A549 (cell line): Measurements from ENCODE around the gene MYBPC2. TPM values are rescaled to one million over a fixed set of nuclear protein-coding genes. Genes with fewer than 3 reads are reported as not detected.

Source experiments
- ATAC-seq, 2 experiments: fragments of 200-7000 bp in 1 of 2; fragments of >200 bp in 1 of 2; cut with Nextera tagmentation in 1 of 2; cut with Tn5 transposase in 1 of 2; 3 replicates each; pipeline versions ENCODE4 v1.8.0 to v1.9.1; 2018 to 2020; ENCODE audit warnings: mild to moderate bottlenecking in 1 of 2, moderate library complexity in 1 of 2
- CTCF ChIA-PET: fragments of 300-600 bp; sonication (Branson Sonifier 250); formaldehyde crosslinking; extraction: SDS; loops from one replicate; lab custom pipeline; 2021; ENCODE audit warnings: antibody characterized with exemption, inconsistent platforms; lab: Yijun Ruan, JAX
- POLR2A ChIA-PET: fragments of 350-600 bp; formaldehyde crosslinking; extraction: SDS; loops from one replicate; lab custom pipeline; 2021; ENCODE audit warnings: antibody characterized with exemption, inconsistent platforms; lab: Yijun Ruan, JAX
- DNase-seq, 2 experiments: peaks; one replicate each; pipeline versions ENCODE4 v3.0.0 to v3.0.0-alpha.2; 2011 to 2016; ENCODE audit warnings: low read depth in 1 of 2, low spot score in 1 of 2
- FAIRE-seq: peaks from 2 replicates; lab custom pipeline; 2011; peaks lifted over from hg19 to GRCh38; lab: Jason Lieb, UNC
- H3K27ac ChIP-seq, 2 experiments: fragments of >200 bp; sonication (Bioruptor Twin); formaldehyde crosslinking; 3 replicates each; pipeline ENCODE4 v1.5.1; 2016 to 2017
- H3K4me1 ChIP-seq: fragments of >200 bp; sonication (Bioruptor Twin); formaldehyde crosslinking; 3 replicates; pipeline ENCODE4 v1.6.1; 2016
- H3K4me2 ChIP-seq: fragments of >200 bp; sonication (Bioruptor Twin); formaldehyde crosslinking; 3 replicates; pipeline ENCODE4 v1.6.1; 2016
- H3K4me3 ChIP-seq: fragments of >200 bp; sonication (Bioruptor Twin); formaldehyde crosslinking; 3 replicates; pipeline ENCODE4 v1.5.1; 2016
- H3K9me3 ChIP-seq: fragments of >200 bp; sonication (Bioruptor Twin); formaldehyde crosslinking; 3 replicates; pipeline ENCODE4 v1.6.1; 2016
- BCL3 ChIP-seq: fragments of >200 bp; sonication (Bioruptor Twin); formaldehyde crosslinking; IDR thresholded peaks from 3 replicates; pipeline ENCODE4 v1.6.1; 2016
- CBX2 ChIP-seq: fragments of 200-600 bp; sonication (generic); IDR thresholded peaks from 2 replicates; pipeline ENCODE4 v1.6.1; 2016; ENCODE audit warnings: low read depth, mild to moderate bottlenecking, borderline replicate concordance
- CBX8 ChIP-seq: fragments of 200-600 bp; sonication (generic); IDR thresholded peaks from 2 replicates; pipeline ENCODE4 v1.6.1; 2016
- CHD2 ChIP-seq: fragments of 150-350 bp; IDR thresholded peaks from 2 replicates; pipeline ENCODE4 v1.6.1; 2014; ENCODE audit warnings: low read length; ENCODE audit not compliant: partially characterized antibody
- CHD4 ChIP-seq: fragments of 200-600 bp; sonication (generic); IDR thresholded peaks from 2 replicates; pipeline ENCODE4 v1.6.1; 2016; ENCODE audit warnings: antibody characterized with exemption, mild to moderate bottlenecking, borderline replicate concordance
- CTCF ChIP-seq: fragments of >200 bp; sonication (Bioruptor Twin); formaldehyde crosslinking; IDR thresholded peaks from 3 replicates; pipeline ENCODE4 v1.5.1; 2016
- E2F6 ChIP-seq: IDR thresholded peaks from 2 replicates; pipeline ENCODE4 v1.6.1; 2012; ENCODE audit warnings: low read depth, borderline replicate concordance
- ESRRA ChIP-seq: fragments of 150-350 bp; IDR thresholded peaks from 2 replicates; pipeline ENCODE4 v1.6.1; 2014; ENCODE audit warnings: mild to moderate bottlenecking, low read length, borderline replicate concordance
- GATA3 ChIP-seq: IDR thresholded peaks from 2 replicates; pipeline ENCODE4 v1.6.1; 2012; ENCODE audit warnings: borderline replicate concordance
- HDAC2 ChIP-seq: fragments of 200-600 bp; sonication (generic); IDR thresholded peaks from 2 replicates; pipeline ENCODE4 v1.6.1; 2016
- MAZ ChIP-seq: fragments of 150-350 bp; IDR thresholded peaks from 2 replicates; pipeline ENCODE4 v1.6.1; 2014; ENCODE audit warnings: antibody characterized with exemption, low read depth, low read length, borderline replicate concordance
- NFE2L2 ChIP-seq: fragments of 150-350 bp; conservative IDR thresholded peaks from 2 replicates; pipeline ENCODE4 v1.6.1; 2014; ENCODE audit warnings: low read length
- PBX3 ChIP-seq: IDR thresholded peaks from 2 replicates; pipeline ENCODE4 v1.6.1; 2012
- RAD21 ChIP-seq, 2 experiments: fragments of >200 bp in 1 of 2; sonication (Bioruptor Twin) in 1 of 2; formaldehyde crosslinking in 1 of 2; IDR thresholded peaks in 1 of 2; conservative IDR thresholded peaks in 1 of 2; 2 replicates in 1 of 2; 3 replicates in 1 of 2; pipeline ENCODE4 v1.6.1; 2012 to 2018; ENCODE audit warnings: inconsistent platforms in 1 of 2
- ZNF302 ChIP-seq: fragments of 250-450 bp; sonication (Bioruptor Pico); IDR thresholded peaks from 2 replicates; pipeline ENCODE4 v1.9.0; 2021; ENCODE audit warnings: inconsistent platforms, mild to moderate bottlenecking, moderate library complexity
- WGBS: methylation state at CpG from one replicate; pipeline ENCODE4 v1.1.6; 2017; ENCODE audit errors: missing lambda C conversion rate; 5-methylcytosine and 5-hydroxymethylcytosine counted together
- polyA plus RNA-seq, 4 experiments: library from polyadenylated mRNA; depleted of rRNA in 3 of 4; stranded (reverse); fragments of >200 nt; fragmentation: RNase III in 1 of 4; extraction: RNeasy Plus Mini Kit Qiagen cat#74134 plus additional on column Dnase treatment in 1 of 4; gene quantifications; 2 replicates in 3 of 4; 3 replicates in 1 of 4; pipeline ENCODE4 v1.2.3, GENCODE V29; 2011 to 2017

MYBPC2 gene
- polyA plus RNA-seq, 2 of the 4 experiments (the other 2 are of a cell fraction): 0.10 TPM; not detected in 1

GRCh38 chr19:50486823-50487515 is 54.3 kb downstream of the MYBPC2 start:
- TF ChIP-seq BCL3 (no peak), CTCF (peak; percentile 50), E2F6 (no peak), CHD4 (no peak), RAD21 (conservative IDR thresholded peaks at IDR 0.05 in 1 of 2, IDR thresholded peaks at IDR 0.05 in 1 of 2) (peak in 1 of 2 experiments; percentile 43; a peak in 2 of 5 replicates)
- DNase-seq (peak in 1 of 2 experiments; percentile 92), FAIRE-seq (peak; percentile 59), ATAC-seq (peak in 1 of 2 experiments; percentile 52; a peak in 3 of 6 replicates)
- peaks cover 16% of the 10 kb centered on the region for H3K9me3 ChIP-seq
- ChIA-PET POLR2A (no interaction called here), CTCF (interaction anchor here (0.6 to 2.6 kb wide), 14 partner anchors 8 to 165 kb away, joined by 3 to 24 read pairs (median 3); no protein-coding TSS in a partner anchor)
- H3K4me1 ChIP-seq: peaks cover 4% of the 10 kb centered on the region; the same call in 2 of the 3 replicates
- H3K4me3 ChIP-seq: no peak overlapping the region
- no peak overlapping the region for H3K27ac ChIP-seq
- 86% methylated on average over 18 of the region's 18 CpGs for WGBS
- no peak overlapping the region for H3K4me2 ChIP-seq

GRCh38 chr19:50488389-50489194 is 55.9 kb downstream of the MYBPC2 start:
- Histone ChIP-seq H3K4me1 (peaks cover 9% of the 10 kb centered on the region; the same call in 2 of the 3 replicates), H3K9me3 (peaks cover 16% of the 10 kb centered on the region), H3K27ac (no peak overlapping the region), H3K4me3 (no peak overlapping the region), H3K4me2 (no peak overlapping the region)
- DNase-seq (no peak), ATAC-seq (no peak), FAIRE-seq (no peak)
- POLR2A ChIA-PET: interaction anchor here (0.7 to 0.8 kb wide), 2 partner anchors 8 to 118 kb away, joined by 5 to 9 read pairs; no protein-coding TSS in a partner anchor
- CTCF ChIA-PET: interaction anchor here (1.1 to 2.6 kb wide), 4 partner anchors 8 to 100 kb away, joined by 3 to 24 read pairs (median 4); no protein-coding TSS in a partner anchor
- WGBS: 77% methylated on average over 13 of the region's 13 CpGs
- TF ChIP-seq CBX8 (no peak), ESRRA (no peak), CTCF (no peak)

- ChIA-PET POLR2A (no interaction called here), CTCF (interaction anchor here (0.9 to 2.5 kb wide), 3 partner anchors 10 to 29 kb away, joined by 3 to 17 read pairs (median 5); no protein-coding TSS in a partner anchor)
- ATAC-seq: no peak
- Histone ChIP-seq H3K27ac (no peak overlapping the region), H3K4me2 (no peak overlapping the region), H3K4me1 (peaks cover 9% of the 10 kb centered on the region; the same call in 2 of the 3 replicates), H3K4me3 (no peak overlapping the region), H3K9me3 (peaks cover 16% of the 10 kb centered on the region)
- 88% methylated on average over 24 of the region's 24 CpGs for WGBS
- no peak for FAIRE-seq
- no peak for DNase-seq
- TF ChIP-seq MAZ: no peak
- no peak for TF ChIP-seq HDAC2
- TF ChIP-seq CTCF: no peak
- TF ChIP-seq NFE2L2: no peak
- TF ChIP-seq CHD2: no peak
- TF ChIP-seq ZNF302 (CRISPR knock-in tag): no peak
- no peak for TF ChIP-seq CBX2
- TF ChIP-seq PBX3: no peak
- TF ChIP-seq GATA3: no peak
These were observed 56.8 kb downstream of the MYBPC2 start for GRCh38 chr19:50489461-50490011.
